GM18951 (cell line): Measurements from ENCODE around the gene SSH3.

ENCODE experiments used
- POLR2A ChIP-seq: IDR thresholded peaks from 4 replicates; pipeline ENCODE4 v1.6.1; 2011; ENCODE audit warnings: mild to moderate bottlenecking; ENCODE audit not compliant: insufficient read length, insufficient read depth; ENCODE audit errors: extremely low read depth
- in situ Hi-C: fragments of 300-500 bp; cut with MboI; formaldehyde crosslinking; loops from one replicate; pipeline ENCODE4 v1.12.0; 2022; ENCODE audit warnings: low sequenced_read_pairs, mixed read lengths, inconsistent platforms; ENCODE audit not compliant: unreplicated experiment

SSH3 gene

DNA sequence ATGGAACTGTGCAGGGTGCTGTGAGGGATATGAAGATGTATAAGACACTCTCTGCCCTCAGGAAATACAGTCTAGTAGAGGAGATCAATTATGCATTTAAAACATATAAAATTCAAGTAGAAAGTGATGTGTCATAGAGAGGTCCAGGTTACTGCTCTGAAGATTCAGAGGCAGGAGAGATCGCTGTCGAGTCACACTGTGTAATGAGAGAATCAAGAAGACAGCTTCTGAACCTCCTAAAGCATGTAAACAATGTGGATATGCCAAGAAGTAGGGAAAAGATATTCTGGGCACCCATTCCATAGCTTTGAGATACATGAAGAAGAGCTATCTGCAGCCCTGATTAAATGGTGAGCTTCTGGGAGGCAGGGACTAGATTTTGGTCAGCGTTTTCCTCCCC, 16.7 kb downstream of the SSH3 start:
- in situ Hi-C loops = no loop called here
- TF ChIP-seq POLR2A = no peak

- in situ Hi-C loops = no loop called here
Measured at GRCh38 chr11:67320691-67321090, 17.4 kb downstream of the SSH3 start.

DNA sequence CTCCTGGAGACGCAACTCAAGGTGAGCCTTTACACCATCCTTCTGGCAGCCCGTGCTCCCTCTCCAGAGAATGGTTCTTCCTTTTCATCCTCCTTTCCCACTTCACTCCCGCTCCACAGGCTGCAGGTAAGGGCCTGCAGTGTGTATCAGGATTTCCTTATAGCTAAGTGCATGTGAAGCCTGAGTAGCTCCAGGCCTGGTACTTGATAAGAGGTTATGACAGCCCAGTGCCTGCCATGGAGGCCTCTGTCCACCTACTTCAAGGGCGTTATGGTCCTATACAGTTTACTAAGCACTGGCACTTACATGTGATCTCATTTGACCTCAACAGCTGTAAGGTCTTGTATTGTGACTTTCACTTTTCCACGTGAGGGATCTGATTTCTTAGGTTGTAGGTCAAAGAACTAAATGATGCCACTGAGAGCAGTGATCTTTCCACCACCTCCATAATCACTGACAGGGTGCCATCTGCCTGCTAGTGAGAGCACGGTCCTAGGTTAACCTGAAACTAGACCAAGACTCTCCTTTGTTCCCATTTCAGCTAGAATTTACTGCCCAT, 18.1 kb downstream of the SSH3 start:
- in situ Hi-C loops = no loop called here
- no peak for TF ChIP-seq POLR2A

More at GRCh38 chr11:67320691-67321090, 17.4 kb downstream of the SSH3 start:
- no peak for TF ChIP-seq POLR2A

GRCh38 chr11:67322049-67322448, 18.7 kb downstream of the SSH3 start:
- in situ Hi-C loops = no loop called here
- TF ChIP-seq POLR2A = no peak

DNA sequence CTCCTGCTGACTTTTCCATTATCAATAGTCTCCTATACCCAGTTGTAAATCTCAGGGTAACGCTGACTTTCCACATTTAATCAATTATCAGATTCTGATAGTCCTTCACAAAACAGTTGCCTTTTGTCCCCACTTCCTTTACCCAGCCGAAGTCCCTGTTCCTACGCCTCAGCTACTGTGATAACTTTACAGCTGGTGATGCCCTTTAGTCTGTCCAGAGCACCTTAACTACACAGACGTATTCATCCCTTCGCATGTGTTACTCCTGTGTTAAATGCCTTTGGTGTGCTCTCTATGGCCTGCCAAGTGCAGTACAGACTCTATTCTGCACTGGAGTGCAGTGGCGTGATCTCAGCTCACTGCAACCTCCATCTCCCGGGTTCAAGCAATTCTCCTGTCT, 20.2 kb downstream of the SSH3 start:
- in situ Hi-C loops = no loop called here
- no peak for TF ChIP-seq POLR2A

DNA sequence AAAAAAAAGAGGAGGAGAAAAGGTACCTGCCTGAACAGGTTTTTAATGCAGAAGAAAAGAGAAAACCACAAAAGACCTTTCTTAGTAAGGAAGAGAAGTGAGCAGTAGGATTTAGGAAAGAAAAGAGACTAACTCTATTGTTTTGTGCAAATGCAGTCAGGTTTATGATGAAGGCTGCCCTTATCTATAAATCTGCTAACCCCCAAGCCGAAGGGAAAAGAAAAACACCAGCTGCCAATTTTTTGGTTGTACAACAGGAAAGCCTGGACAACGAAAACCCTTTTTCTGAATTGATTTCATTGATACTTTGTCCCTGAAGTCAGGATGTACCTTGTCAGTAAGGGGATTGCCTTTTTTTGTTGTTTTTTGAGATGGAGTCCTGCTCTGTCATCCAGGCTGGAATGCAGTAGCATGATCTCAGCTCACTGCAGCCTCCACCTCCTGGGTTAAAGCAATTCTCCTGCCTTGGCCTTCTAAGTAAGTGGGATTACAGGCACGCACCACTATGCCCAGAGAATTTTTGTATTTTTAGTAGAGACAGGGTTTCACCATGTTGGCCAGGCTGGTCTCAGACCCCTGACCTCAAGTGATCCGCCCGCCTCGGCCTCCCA, 28.9 kb downstream of the SSH3 start:
- TF ChIP-seq POLR2A = no peak
- in situ Hi-C loops = no loop called here

- in situ Hi-C loops = no loop called here
- TF ChIP-seq POLR2A = no peak
Measured at GRCh38 chr11:67337257-67337656, 33.9 kb downstream of the SSH3 start.

DNA sequence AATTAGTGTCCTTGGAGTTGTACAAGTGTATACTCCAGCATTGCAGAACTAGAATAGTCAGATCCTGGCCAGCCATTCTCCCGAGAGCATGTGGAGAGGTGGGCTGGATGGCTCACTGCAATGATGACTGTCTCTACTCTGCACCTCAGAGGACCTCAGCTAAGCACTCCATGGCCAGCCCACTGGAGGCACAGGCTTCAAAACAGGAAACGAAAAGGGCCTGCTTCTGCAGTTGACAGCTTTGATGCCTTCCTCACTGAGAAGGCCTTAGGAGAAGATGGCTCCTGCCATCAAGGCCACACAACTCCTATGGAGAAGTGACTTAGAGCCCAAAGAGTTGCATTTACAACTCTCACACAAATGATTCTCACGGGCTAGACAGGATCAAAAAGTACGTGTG, 40.9 kb downstream of the SSH3 start:
- TF ChIP-seq POLR2A = no peak
- in situ Hi-C loops = no loop called here

GRCh38 chr11:67345247-67345919, 42.1 kb downstream of the SSH3 start:
- no peak for TF ChIP-seq POLR2A
- in situ Hi-C loops = no loop called here

- TF ChIP-seq POLR2A = no peak
- in situ Hi-C loops = no loop called here
Measured at GRCh38 chr11:67345920-67346819, 42.8 kb downstream of the SSH3 start.

GRCh38 chr11:67347964-67348749, 44.8 kb downstream of the SSH3 start:
- TF ChIP-seq POLR2A = no peak
- in situ Hi-C loops = no loop called here

DNA sequence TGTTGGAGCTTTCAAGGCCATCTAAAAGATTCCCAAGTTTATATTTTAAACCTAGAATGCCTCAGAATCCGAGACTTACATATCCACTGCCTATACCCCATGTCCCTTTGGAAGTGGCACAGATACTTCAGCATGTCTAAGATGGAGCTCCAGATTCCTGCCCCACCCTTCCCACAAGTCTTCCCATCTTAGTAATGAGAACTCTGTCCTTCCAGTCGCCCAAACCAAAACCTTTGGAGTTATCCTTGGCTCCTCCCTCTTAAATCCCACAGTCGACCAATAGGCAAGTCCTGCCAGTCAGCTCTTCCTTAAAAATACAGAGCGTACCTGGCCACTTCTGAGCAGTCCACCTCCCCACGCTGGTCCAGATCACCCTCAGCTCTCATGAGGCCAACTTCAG, 45.7 kb downstream of the SSH3 start:
- in situ Hi-C loops = no loop called here
- no peak for TF ChIP-seq POLR2A

GRCh38 chr11:67349457-67349856, 46.1 kb downstream of the SSH3 start:
- TF ChIP-seq POLR2A = no peak

More at GRCh38 chr11:67349457-67349856, 46.1 kb downstream of the SSH3 start:
- in situ Hi-C loops = no loop called here
